WERI-Rb-1 (cell line): ENCODE measurements around the gene IPO7.

Source experiments
- DNase-seq: peaks from one replicate; pipeline ENCODE4 v3.0.0-alpha.2; 2020
- H3K27ac ChIP-seq: fragments of 250-450 bp; sonication (Bioruptor Pico); 2 replicates; pipeline ENCODE4 v1.5.1; 2020; ENCODE audit warnings: mild to moderate bottlenecking, moderate library complexity
- H3K27me3 ChIP-seq: fragments of 250-450 bp; sonication (Bioruptor Pico); 2 replicates; pipeline ENCODE4 v1.5.1; 2021; ENCODE audit warnings: mild to moderate bottlenecking, low read depth, moderate library complexity; ENCODE audit not compliant: insufficient read depth, severe bottlenecking
- H3K36me3 ChIP-seq: fragments of 250-450 bp; sonication (Bioruptor Pico); 2 replicates; pipeline ENCODE4 v1.5.1; 2020; ENCODE audit warnings: mild to moderate bottlenecking, moderate library complexity
- H3K4me3 ChIP-seq: 2 replicates; pipeline ENCODE4 v1.5.1; 2011; ENCODE audit warnings: low read depth, mild to moderate bottlenecking, control low read depth, low read length
- H3K9me3 ChIP-seq: fragments of 250-450 bp; sonication (Bioruptor Pico); 2 replicates; pipeline ENCODE4 v1.5.1; 2021; ENCODE audit warnings: mild to moderate bottlenecking, moderate library complexity; ENCODE audit not compliant: severe bottlenecking
- TF ChIP-seq, protein P1 (sequence below): IDR thresholded peaks from 2 replicates; pipeline ENCODE4 v1.5.1; 2011; ENCODE audit warnings: low read depth, mild to moderate bottlenecking, control low read depth, inconsistent platforms, low read length

The IPO7 gene

DNA sequence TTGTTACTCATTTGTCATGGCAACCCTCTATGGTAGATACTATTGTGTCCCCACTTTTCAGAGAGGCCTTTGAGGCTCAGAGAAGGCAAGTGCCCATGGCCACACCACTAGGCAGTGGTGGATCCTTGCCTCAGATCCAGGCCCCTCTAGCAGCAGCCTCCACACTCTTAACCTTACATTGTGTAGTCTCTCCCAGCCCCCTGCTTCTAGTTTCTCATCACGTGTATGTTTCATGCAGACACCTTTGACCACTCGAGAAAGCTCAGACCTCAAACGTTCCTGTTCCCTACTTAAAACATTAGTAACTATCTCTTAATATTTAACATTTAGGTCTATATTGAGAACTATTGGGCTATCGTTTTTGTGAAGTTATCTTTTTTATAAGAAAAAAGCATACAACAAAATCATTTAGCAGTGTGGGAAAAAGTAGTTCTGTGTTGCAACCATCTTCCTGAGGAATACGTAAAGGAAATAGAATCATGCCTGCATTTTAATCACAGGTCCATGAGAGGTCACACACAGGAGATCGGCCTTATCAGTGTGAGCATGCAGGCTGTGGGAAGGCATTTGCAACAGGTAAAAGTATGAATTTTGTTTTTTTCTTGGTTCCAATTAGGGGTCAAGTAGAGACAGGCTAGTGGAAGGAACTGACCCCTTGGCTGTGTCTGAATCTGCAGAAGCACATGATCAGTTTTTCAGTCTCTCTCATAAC lies 111.5 kb downstream of the IPO7 start:
- H3K27ac ChIP-seq: no peak overlapping the region
- no peaks in the 10 kb centered on the region for H3K9me3 ChIP-seq
- peaks cover 34% of the 10 kb centered on the region for H3K36me3 ChIP-seq
- no peaks in the 10 kb centered on the region for H3K27me3 ChIP-seq
- no peak for DNase-seq
- TF ChIP-seq, protein P1, sequence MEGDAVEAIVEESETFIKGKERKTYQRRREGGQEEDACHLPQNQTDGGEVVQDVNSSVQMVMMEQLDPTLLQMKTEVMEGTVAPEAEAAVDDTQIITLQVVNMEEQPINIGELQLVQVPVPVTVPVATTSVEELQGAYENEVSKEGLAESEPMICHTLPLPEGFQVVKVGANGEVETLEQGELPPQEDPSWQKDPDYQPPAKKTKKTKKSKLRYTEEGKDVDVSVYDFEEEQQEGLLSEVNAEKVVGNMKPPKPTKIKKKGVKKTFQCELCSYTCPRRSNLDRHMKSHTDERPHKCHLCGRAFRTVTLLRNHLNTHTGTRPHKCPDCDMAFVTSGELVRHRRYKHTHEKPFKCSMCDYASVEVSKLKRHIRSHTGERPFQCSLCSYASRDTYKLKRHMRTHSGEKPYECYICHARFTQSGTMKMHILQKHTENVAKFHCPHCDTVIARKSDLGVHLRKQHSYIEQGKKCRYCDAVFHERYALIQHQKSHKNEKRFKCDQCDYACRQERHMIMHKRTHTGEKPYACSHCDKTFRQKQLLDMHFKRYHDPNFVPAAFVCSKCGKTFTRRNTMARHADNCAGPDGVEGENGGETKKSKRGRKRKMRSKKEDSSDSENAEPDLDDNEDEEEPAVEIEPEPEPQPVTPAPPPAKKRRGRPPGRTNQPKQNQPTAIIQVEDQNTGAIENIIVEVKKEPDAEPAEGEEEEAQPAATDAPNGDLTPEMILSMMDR: no peak
- no peak overlapping the region for H3K4me3 ChIP-seq
